Endothelial cell of umbilical vein (primary cell): ENCODE measurements around the gene DIDO1. TPM values are rescaled to one million over a fixed set of nuclear protein-coding genes. Genes with fewer than 3 reads are reported as not detected.

Experiments
- BruUV-seq: library from RNA; stranded (reverse); fragments of 400-500 nt; replicated peaks from 2 replicates; lab custom pipeline; 2021; lab: Mats Ljungman, UMichigan
- CTCF ChIA-PET: fragments of 300-600, 350-600 bp; sonication (Branson Sonifier 250); formaldehyde crosslinking; loops from one replicate; lab custom pipeline; 2021; ENCODE audit warnings: antibody characterized with exemption, inconsistent platforms; lab: Charles Lee
- POLR2A ChIA-PET: fragments of 300-600, 350-600 bp; sonication (Branson Sonifier 250); formaldehyde crosslinking; loops from one replicate; lab custom pipeline; 2021; ENCODE audit warnings: antibody characterized with exemption, inconsistent platforms; lab: Charles Lee
- DNase-seq: peaks from one replicate; pipeline ENCODE4 v3.0.0-alpha.2; 2011; ENCODE audit warnings: low read depth, low spot score
- FAIRE-seq: peaks from 2 replicates; lab custom pipeline; 2011; peaks lifted over from hg19 to GRCh38; lab: Jason Lieb, UNC
- H2AFZ ChIP-seq: 2 replicates; pipeline ENCODE4 v1.6.0; 2012; ENCODE audit warnings: low read depth, low read length, control low read depth, inconsistent platforms
- H3K27ac ChIP-seq: 2 replicates; pipeline ENCODE4 v1.5.1; 2011; ENCODE audit warnings: low read depth, mild to moderate bottlenecking, control low read depth, low read length, moderate library complexity; ENCODE audit not compliant: insufficient read depth
- H3K27me3 ChIP-seq, 2 experiments: 2 replicates each; pipeline versions ENCODE4 v1.6.0 to v1.6.1; 2011; ENCODE audit warnings: low read length in 2 of 2, mixed read lengths in 1 of 2; ENCODE audit not compliant: control insufficient read depth in 2 of 2, insufficient read depth in 2 of 2
- H3K36me3 ChIP-seq, 2 experiments: 2 replicates in 1 of 2; 3 replicates in 1 of 2; pipeline ENCODE4 v1.5.1; 2011; ENCODE audit warnings: low read length in 2 of 2, mild to moderate bottlenecking in 1 of 2, moderate library complexity in 1 of 2; ENCODE audit not compliant: control insufficient read depth in 2 of 2, insufficient read depth in 2 of 2; ENCODE audit errors: extremely low read depth in 1 of 2
- H3K4me1 ChIP-seq: 3 replicates; pipeline ENCODE4 v1.5.1; 2011; ENCODE audit warnings: mild to moderate bottlenecking, low read length; ENCODE audit not compliant: control insufficient read depth, insufficient read depth; ENCODE audit errors: extremely low read depth
- H3K4me2 ChIP-seq: 2 replicates; pipeline ENCODE4 v1.6.1; 2011; ENCODE audit warnings: low read length, control low read depth, mixed read lengths; ENCODE audit not compliant: insufficient read depth
- H3K4me3 ChIP-seq, 3 experiments: fragments of 200-600 bp in 1 of 3; sonication (generic), shearing (Covaris generic) in 1 of 3; replicated peaks in 1 of 3; 2 replicates each; pipeline ENCODE4 v1.5.1; 2011 to 2016; ENCODE audit warnings: control low read depth in 3 of 3, low read length in 3 of 3, mild to moderate bottlenecking in 2 of 3, inconsistent platforms in 1 of 3, low read depth in 1 of 3, moderate library complexity in 1 of 3; ENCODE audit not compliant: insufficient read depth in 1 of 3
- H3K79me2 ChIP-seq: 2 replicates; pipeline ENCODE4 v1.6.0; 2012; ENCODE audit warnings: low read length, inconsistent platforms; ENCODE audit not compliant: control insufficient read depth, insufficient read depth
- H3K9ac ChIP-seq: replicated peaks from 2 replicates; pipeline ENCODE3; 2011; ENCODE audit warnings: low read length, control low read depth; ENCODE audit not compliant: insufficient read depth; ENCODE audit errors: extremely low read depth
- H3K9me1 ChIP-seq: replicated peaks from 3 replicates; pipeline ENCODE4 v1.6.0; 2011; ENCODE audit warnings: mild to moderate bottlenecking, low read length; ENCODE audit not compliant: control insufficient read depth, insufficient read depth; ENCODE audit errors: extremely low read depth
- H3K9me3 ChIP-seq: replicated peaks from 2 replicates; pipeline ENCODE4 v1.5.1; 2012; ENCODE audit warnings: low read length, inconsistent platforms; ENCODE audit not compliant: control insufficient read depth, insufficient read depth
- H4K20me1 ChIP-seq: replicated peaks from 2 replicates; pipeline ENCODE3; 2011; ENCODE audit warnings: mild to moderate bottlenecking, low read length; ENCODE audit not compliant: control insufficient read depth, insufficient read depth; ENCODE audit errors: extremely low read depth
- CTCF ChIP-seq, 2 donors: IDR thresholded peaks; 1 replicate in 1 of 2; 2 replicates in 1 of 2; pipeline ENCODE4 v1.5.1; 2011; ENCODE audit warnings: low read length in 2 of 2, mild to moderate bottlenecking in 2 of 2, moderate library complexity in 2 of 2, control low read depth in 1 of 2, inconsistent platforms in 1 of 2, low read depth in 1 of 2; ENCODE audit not compliant: insufficient read depth in 1 of 2; ENCODE audit errors: extremely low read depth in 1 of 2
- EZH2 ChIP-seq: IDR thresholded peaks from 2 replicates; pipeline ENCODE4 v1.6.1; 2012; ENCODE audit warnings: borderline replicate concordance, low read depth, mild to moderate bottlenecking, moderate library complexity, low read length, inconsistent platforms; ENCODE audit not compliant: severe bottlenecking
- FOS ChIP-seq: IDR thresholded peaks from 2 replicates; pipeline ENCODE4 v1.6.1; 2011; ENCODE audit warnings: mild to moderate bottlenecking, low read length, moderate library complexity, borderline replicate concordance; ENCODE audit not compliant: insufficient read depth
- GATA2 ChIP-seq: IDR thresholded peaks from 2 replicates; pipeline ENCODE4 v1.7.0; 2011; ENCODE audit warnings: low read depth, mild to moderate bottlenecking, moderate library complexity, mixed read lengths, low read length; ENCODE audit not compliant: insufficient read length, insufficient read depth
- JUN ChIP-seq: IDR thresholded peaks from 2 replicates; pipeline ENCODE4 v1.6.1; 2011; ENCODE audit warnings: borderline replicate concordance, low read depth; ENCODE audit not compliant: insufficient read length, insufficient read depth
- MAX ChIP-seq: IDR thresholded peaks from 2 replicates; pipeline ENCODE4 v1.6.1; 2011; ENCODE audit not compliant: insufficient read depth, insufficient read length
- MYC ChIP-seq: IDR thresholded peaks from one replicate; pipeline ENCODE4 v1.6.1; 2011; ENCODE audit warnings: mild to moderate bottlenecking, low read depth, low read length
- POLR2A ChIP-seq: IDR thresholded peaks from 2 replicates; pipeline ENCODE4 v1.6.1; 2012; ENCODE audit warnings: low read depth, mild to moderate bottlenecking, control low read depth, low read length
- POLR2AphosphoS5 ChIP-seq: IDR thresholded peaks from 2 replicates; pipeline ENCODE4 v1.6.1; 2012; ENCODE audit warnings: low read depth, mild to moderate bottlenecking, control low read depth, low read length, moderate library complexity; ENCODE audit not compliant: insufficient read depth
- dilution Hi-C: fragments of 300-500 bp; cut with MboI; formaldehyde crosslinking; loops from one replicate; pipeline ENCODE4 v1.15.0; 2019; ENCODE audit warnings: low sequenced_read_pairs; ENCODE audit not compliant: extremely low pct_ligation_motif_present
- intact Hi-C: fragments of 100-400 bp; cut with micrococcal nuclease; formaldehyde crosslinking; loops from one replicate; pipeline ENCODE4 v1.10.0; 2022
- polyA plus RNA-seq, 4 experiments: library from polyadenylated mRNA; depleted of rRNA in 3 of 4; stranded (reverse) in 3 of 4; unstranded in 1 of 4; fragments of >200 nt; gene quantifications; 2 replicates each; pipeline versions ENCODE4 v1.2.1 to v1.2.3, GENCODE V29; 2011 to 2012; ENCODE audit warnings: missing spikeins in 1 of 4
- total RNA-seq: library from RNA; stranded (reverse); gene quantifications from 2 replicates; pipeline ENCODE4 v1.2.3, GENCODE V29; 2021

DIDO1 gene
- total and polyA plus RNA-seq, 2 donors (not counting 3 experiments of a cell fraction or from before 2014, with no cell fraction given) = 22.1 to 51.2 TPM

GRCh38 chr20:62828511-62829230 lies 97.6 kb downstream of the DIDO1 start:
- H3K4me3 ChIP-seq = no peak overlapping the region
- H3K4me1 ChIP-seq = no peaks in the 10 kb centered on the region
- BruUV-seq = no TSS peak
- H3K27me3 ChIP-seq = no peaks in the 10 kb centered on the region
- dilution Hi-C loops (no loop called here), intact Hi-C loops (no loop called here)
- FAIRE-seq (no peak), DNase-seq (no peak)
- TF ChIP-seq FOS (no peak), MAX (no peak), CTCF (IDR thresholded peaks at IDR 0.05; ENCODE audit: extremely low read depth in 1 of 2, insufficient read depth in 1 of 2, low read depth in 1 of 2, low read length in 2 of 2) (no peak), EZH2 (no peak), POLR2AphosphoS5 (no peak), JUN (no peak), POLR2A (no peak), MYC (no peak), GATA2 (no peak)
- H3K9me1 ChIP-seq = no peaks in the 10 kb centered on the region
- no peaks in the 10 kb centered on the region for H3K36me3 ChIP-seq
- no peak overlapping the region for H2AFZ ChIP-seq
- H4K20me1 ChIP-seq = no peaks in the 10 kb centered on the region
- no peak overlapping the region for H3K9ac ChIP-seq
- POLR2A ChIA-PET = no interaction called here
- H3K9me3 ChIP-seq = no peaks in the 10 kb centered on the region
- H3K27ac ChIP-seq = no peak overlapping the region
- H3K79me2 ChIP-seq = no peaks in the 10 kb centered on the region
- CTCF ChIA-PET = interaction anchor here (1.0 kb wide), 1 partner anchor 21 kb away, joined by 3 read pairs; no protein-coding TSS in a partner anchor
- no peak overlapping the region for H3K4me2 ChIP-seq
